Immature natural killer cell (primary cell): ENCODE measurements around the gene ACTL6B. TPM values are rescaled to one million over a fixed set of nuclear protein-coding genes. Genes with fewer than 3 reads are reported as not detected.
A peak's percentile ranks its signal among the peaks of the same experiment; 100 is the strongest.

ENCODE experiments used
- DNase-seq, 3 donors: peaks; one replicate each; pipeline ENCODE4 v3.0.0; 2022; ENCODE audit warnings: mixed read lengths in 1 of 3
- H3K27ac Mint-ChIP-seq, 6 donors: one replicate each; pipeline ENCODE4 v1.8.0; 2020; ENCODE audit warnings: mixed read lengths in 6 of 6, mild to moderate bottlenecking in 5 of 6, inconsistent platforms in 4 of 6, moderate library complexity in 3 of 6
- H3K27me3 Mint-ChIP-seq, 3 donors: one replicate each; pipeline ENCODE4 v1.8.0; 2020 to 2021; ENCODE audit warnings: low read depth in 3 of 3, mild to moderate bottlenecking in 3 of 3, mixed read lengths in 3 of 3, moderate library complexity in 3 of 3, inconsistent platforms in 1 of 3
- H3K36me3 Mint-ChIP-seq, 3 donors: one replicate each; pipeline ENCODE4 v1.8.0; 2020; ENCODE audit warnings: mixed read lengths in 3 of 3, inconsistent platforms in 2 of 3, mild to moderate bottlenecking in 2 of 3
- H3K4me1 Mint-ChIP-seq, 2 donors: one replicate each; pipeline ENCODE4 v1.8.0; 2020; ENCODE audit warnings: inconsistent platforms in 2 of 2, mild to moderate bottlenecking in 2 of 2, mixed read lengths in 2 of 2, moderate library complexity in 1 of 2
- H3K4me3 Mint-ChIP-seq, 5 donors: one replicate each; pipeline ENCODE4 v1.8.0; 2020; ENCODE audit warnings: mild to moderate bottlenecking in 5 of 5, mixed read lengths in 5 of 5, inconsistent platforms in 3 of 5, moderate library complexity in 3 of 5
- H3K9me3 Mint-ChIP-seq, 6 donors: one replicate each; pipeline ENCODE4 v1.8.0; 2020; ENCODE audit warnings: mild to moderate bottlenecking in 6 of 6, mixed read lengths in 6 of 6, inconsistent platforms in 4 of 6, moderate library complexity in 3 of 6
- polyA plus RNA-seq, 3 donors: library from polyadenylated mRNA; unstranded; fragments of 300-500 nt; fragmentation: Illumina TruSeq; gene quantifications; one replicate each; pipeline ENCODE4 v1.2.3, GENCODE V29; 2021

ACTL6B gene
- polyA plus RNA-seq, 3 donors from 2014 or later, result not detected

DNA sequence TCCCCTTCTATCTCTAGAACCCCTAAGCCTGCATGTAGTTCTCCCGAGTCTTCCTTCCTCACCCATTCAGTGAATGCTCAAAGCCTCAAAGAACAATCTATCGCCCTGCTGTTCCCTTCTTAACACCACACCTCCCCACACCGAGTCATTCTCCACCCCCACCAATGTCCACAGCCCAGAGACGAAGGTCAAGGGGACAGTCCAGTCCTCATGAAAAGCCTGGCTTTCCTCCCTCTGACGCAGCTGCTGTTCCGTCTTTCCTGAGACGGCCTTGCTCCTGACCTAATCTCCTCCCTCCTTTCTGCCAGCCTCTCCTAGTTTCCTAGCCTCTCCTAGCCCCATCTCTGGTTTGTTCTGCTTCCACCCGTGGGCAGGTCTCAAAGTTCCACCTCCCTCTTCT lies 34.7 kb downstream of the ACTL6B start:
- peaks cover 3 to 8% (median 4%) of the 10 kb centered on the region in 3 donors for H3K36me3 Mint-ChIP-seq
- no peaks in the 10 kb centered on the region for H3K9me3 Mint-ChIP-seq
- H3K4me3 Mint-ChIP-seq, result no peak overlapping the region
- H3K4me1 Mint-ChIP-seq, result peaks cover 12 to 14% of the 10 kb centered on the region in 2 donors
- DNase-seq, result no peak
- H3K27ac Mint-ChIP-seq, result no peak overlapping the region
- H3K27me3 Mint-ChIP-seq, result peaks cover 0 to 5% (median 0%) of the 10 kb centered on the region in 3 donors

DNA sequence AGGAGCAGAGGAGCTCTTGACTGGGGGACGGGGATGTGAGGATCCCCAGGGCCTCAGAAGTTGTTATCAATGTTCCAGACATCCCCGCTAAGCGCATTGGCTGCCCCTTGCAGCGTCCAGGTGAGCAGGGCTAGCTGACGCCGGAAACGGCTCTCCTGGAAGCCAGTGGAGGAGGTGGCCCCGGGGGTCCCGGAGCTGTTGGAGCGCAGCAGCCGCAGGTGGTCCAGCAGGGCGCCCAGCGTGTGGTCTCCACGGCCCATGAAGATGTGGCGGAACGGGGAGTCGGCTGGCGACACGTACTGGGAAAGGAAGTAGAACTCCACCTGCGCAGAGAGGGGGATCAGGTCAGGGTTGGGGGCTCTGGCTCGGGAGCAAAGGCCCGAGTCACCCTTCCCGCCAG lies 35.4 kb downstream of the ACTL6B start:
- Mint-ChIP-seq H3K4me1 (peaks cover 4 to 6% of the 10 kb centered on the region in 2 donors), H3K27me3 (peaks cover 0 to 5% (median 0%) of the 10 kb centered on the region in 3 donors), H3K4me3 (no peak overlapping the region), H3K27ac (peak overlapping the region in 1 of 6 donors; percentile 75), H3K9me3 (no peaks in the 10 kb centered on the region), H3K36me3 (peaks cover 3 to 8% (median 4%) of the 10 kb centered on the region in 3 donors)
- no peak for DNase-seq

DNA sequence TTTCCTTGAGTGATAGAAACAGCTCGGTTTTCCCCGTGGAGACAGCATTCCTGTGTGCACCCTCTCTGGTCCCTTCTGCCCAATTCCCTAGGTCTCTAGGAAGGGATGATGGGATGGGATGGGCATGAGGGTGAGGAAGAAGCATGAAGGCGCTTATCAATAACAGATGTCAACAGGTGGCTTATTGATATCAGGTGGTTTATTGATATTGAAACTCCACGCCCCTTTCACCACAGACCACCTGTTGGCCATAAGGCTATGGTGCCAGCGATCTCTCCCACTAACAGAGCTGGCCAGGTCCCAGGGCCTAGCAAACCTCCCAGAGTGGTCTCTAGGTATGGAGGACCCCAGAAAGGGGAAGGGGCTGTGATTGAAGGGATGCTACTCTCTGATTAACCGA lies 36.0 kb downstream of the ACTL6B start:
- Mint-ChIP-seq H3K9me3 (no peaks in the 10 kb centered on the region), H3K36me3 (peaks cover 3 to 8% (median 4%) of the 10 kb centered on the region in 3 donors), H3K4me3 (no peak overlapping the region), H3K4me1 (peaks cover 0 to 2% of the 10 kb centered on the region in 2 donors), H3K27me3 (peaks cover 0 to 5% (median 0%) of the 10 kb centered on the region in 3 donors), H3K27ac (no peak overlapping the region)
- DNase-seq, result no peak

DNA sequence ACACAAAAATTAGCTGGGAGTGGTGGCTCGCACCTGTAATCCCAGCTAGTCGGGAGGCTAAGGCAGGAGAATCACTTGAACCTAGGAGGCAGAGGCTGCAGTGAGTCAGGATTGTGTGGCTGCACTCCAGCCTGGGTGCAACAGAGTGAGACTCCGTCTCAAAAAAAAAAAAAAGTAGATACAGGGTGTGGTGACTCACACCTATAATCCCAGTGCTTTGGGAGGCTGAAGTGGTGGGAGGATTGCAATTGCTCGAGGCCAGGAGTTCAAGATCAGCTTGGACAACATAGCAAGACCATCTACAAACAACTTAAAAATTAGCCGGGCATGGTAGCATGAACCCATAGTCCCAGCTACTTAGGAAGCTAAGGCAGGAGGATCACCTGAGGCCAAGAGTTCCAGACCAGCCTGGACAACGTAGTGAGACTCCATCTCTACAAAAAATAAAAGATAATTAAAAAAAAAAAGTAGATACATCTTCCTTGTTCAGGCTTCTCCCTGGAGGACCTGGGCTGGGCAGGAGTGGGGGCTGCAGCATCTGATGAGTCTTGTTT lies 41.9 kb downstream of the ACTL6B start:
- Mint-ChIP-seq H3K27me3 (peaks cover 3 to 10% (median 7%) of the 10 kb centered on the region in 3 donors), H3K9me3 (no peaks in the 10 kb centered on the region), H3K4me1 (peaks cover 24 to 26% of the 10 kb centered on the region in 2 donors), H3K27ac (peak overlapping the region in 1 of 6 donors; percentile 14), H3K36me3 (no peaks in the 10 kb centered on the region), H3K4me3 (peak overlapping the region in 1 of 5 donors; percentile 72)
- no peak for DNase-seq

DNA sequence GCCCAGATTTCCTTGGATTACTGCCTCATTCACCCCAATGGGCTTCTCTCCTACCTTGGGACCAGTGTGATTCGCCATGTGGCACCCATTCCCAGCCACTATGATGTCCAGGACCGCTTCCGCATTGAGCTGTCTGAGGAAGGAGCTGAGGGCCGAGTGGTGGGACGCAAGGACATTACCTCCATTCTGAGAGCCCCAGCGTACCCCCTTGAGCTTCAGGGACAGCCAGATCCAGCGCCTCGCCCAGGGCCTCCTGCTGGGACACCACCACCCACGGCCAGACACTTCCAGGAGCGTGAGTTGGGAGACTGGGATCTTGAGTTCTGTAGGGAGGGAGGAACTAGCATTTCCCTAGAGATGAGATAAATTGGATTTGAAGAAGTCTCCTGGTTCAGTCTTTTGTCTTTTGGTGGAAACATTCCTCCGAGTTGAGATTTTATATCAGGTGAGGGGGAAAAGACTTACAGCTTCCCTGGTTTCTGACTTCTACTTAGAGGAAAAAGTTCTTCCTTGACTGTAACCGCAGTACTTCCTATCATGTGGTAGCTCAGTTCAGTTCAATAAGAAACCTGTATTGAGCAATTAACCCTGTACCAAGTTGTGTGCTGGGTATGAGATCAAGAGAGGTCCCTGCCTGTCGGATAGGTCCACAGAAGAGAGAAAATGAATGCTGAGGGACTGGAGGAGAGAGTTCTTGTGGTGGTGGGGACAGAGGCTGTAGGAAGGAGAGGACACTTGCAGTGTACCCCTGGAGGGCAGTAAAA lies 42.7 kb downstream of the ACTL6B start:
- no peaks in the 10 kb centered on the region for H3K9me3 Mint-ChIP-seq
- no peaks in the 10 kb centered on the region for H3K36me3 Mint-ChIP-seq
- H3K4me3 Mint-ChIP-seq, result peak overlapping the region; percentile 79 to 98 (median 85)
- peaks cover 24 to 26% of the 10 kb centered on the region in 2 donors for H3K4me1 Mint-ChIP-seq
- peak overlapping the region in 5 of 6 donors; percentile 6 to 89 (median 22) for H3K27ac Mint-ChIP-seq
- H3K27me3 Mint-ChIP-seq, result peaks cover 3 to 11% (median 7%) of the 10 kb centered on the region in 3 donors
- DNase-seq, result no peak

DNA sequence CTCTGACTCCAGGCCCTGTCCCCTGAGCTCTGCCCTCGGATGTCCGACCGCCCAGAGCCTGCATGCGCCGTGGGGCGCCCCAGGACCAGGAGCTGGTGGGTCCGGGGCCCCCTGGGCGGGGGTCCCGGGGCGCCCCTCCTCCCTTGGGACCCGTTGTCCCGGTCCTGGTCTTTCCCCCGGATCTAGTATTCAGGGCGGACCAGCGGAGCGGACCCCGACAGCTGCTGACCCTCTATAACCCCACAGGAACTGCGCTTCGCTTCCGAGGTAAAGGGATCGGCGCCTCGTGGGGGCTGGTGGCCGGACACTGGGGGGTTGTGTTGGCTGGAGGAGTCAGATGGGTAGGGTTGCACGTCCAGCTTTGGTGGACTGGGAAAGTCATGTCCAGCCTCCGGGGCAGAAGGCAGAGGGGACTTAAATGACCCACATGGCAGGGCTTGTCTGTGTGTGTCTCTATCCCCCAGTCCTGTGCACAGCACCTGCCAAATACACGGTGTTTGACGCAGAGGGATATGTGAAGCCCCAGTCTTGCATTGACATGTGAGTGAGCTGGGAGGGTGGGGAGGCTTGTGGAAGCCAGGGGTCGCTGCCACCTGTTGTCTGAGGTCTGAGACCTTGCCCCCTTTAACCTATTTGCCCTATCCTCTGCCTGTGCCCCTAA lies 43.4 kb downstream of the ACTL6B start:
- DNase-seq, result no peak
- Mint-ChIP-seq H3K4me1 (peaks cover 24 to 26% of the 10 kb centered on the region in 2 donors), H3K4me3 (peak overlapping the region; percentile 79 to 100 (median 85)), H3K27ac (peak overlapping the region; percentile 32 to 97 (median 70)), H3K36me3 (no peaks in the 10 kb centered on the region), H3K9me3 (no peaks in the 10 kb centered on the region), H3K27me3 (peaks cover 3 to 11% (median 7%) of the 10 kb centered on the region in 3 donors)

DNA sequence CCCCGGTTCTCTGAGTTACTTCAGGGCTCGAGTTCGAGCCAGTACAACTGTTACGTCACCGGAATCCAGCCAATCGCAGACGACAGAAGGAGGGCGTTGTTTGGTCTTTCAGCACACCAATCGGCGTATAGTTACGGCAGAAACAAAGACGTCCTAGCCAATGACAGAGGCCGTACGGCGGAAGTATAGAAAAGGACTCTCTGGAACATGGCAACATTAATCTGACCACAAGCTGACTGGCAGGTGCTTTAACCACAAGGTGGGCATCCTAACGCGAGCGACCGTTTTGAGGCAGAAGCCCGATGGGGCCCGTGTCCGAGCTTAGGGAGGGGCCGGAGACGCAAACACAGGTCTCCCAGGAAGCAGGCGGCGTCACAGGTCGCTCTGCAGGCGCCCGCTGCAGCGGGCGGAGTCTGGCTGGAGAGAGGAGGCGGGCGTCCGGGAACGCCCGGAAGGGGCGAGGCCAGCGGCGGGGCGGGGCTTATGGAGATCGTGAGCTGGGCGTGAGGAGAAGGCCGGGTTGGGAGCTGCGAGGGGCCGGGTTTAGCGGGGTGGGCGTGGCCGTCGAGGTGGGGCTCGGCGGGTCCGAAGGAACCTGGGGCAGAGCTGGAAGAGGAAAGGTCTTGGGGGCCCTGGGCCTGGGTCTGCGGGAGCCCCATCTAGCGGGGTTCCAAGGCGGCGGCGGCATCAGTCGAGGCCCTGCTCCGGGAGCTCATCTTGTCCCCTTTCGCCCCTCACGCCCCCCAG lies 44.1 kb downstream of the ACTL6B start, which contains the start of gene MOSPD3:
Gene MOSPD3 (plus strand): TSS at position 558 of the 747 bp plus-strand sequence. CDS start 252 bp downstream, outside the sequence.
- Mint-ChIP-seq H3K27me3 (peaks cover 3 to 11% (median 7%) of the 10 kb centered on the region in 3 donors), H3K27ac (peak within 1 kb of the TSS; percentile 97 to 100 (median 99)), H3K4me1 (peaks cover 24 to 26% of the 10 kb centered on the region in 2 donors), H3K4me3 (peak within 1 kb of the TSS; percentile 98 to 100 (median 99)), H3K36me3 (no peaks in the 10 kb centered on the region), H3K9me3 (no peaks in the 10 kb centered on the region)
- peak; percentile 99 for DNase-seq

DNA sequence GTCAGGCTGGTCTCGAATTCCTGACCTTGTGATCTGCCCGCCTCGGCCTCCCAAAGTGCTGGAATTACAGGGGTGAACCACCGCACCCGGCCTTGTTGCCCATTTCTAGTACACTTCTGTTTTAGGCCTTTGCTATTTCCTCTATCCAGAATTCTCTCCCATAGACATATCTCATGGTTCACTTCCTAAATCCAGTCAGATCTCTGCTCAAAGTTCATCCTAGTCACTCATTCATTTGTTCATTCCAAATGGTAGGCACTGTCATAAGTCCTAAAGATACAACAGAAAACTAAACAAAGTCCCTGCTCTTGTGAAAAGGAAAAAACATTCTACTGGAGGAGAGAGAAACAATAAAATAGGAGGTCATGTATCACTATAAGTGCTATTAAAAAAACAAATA lies 46.3 kb downstream of the ACTL6B start:
- H3K27ac Mint-ChIP-seq, result peak overlapping the region in 2 of 6 donors; percentile 13 to 63
- H3K4me3 Mint-ChIP-seq, result peak overlapping the region in 4 of 5 donors; percentile 6 to 100 (median 74)
- peaks cover 3 to 11% (median 7%) of the 10 kb centered on the region in 3 donors for H3K27me3 Mint-ChIP-seq
- no peak for DNase-seq
- H3K9me3 Mint-ChIP-seq, result no peaks in the 10 kb centered on the region
- peaks cover 32 to 34% of the 10 kb centered on the region in 2 donors for H3K4me1 Mint-ChIP-seq
- no peaks in the 10 kb centered on the region for H3K36me3 Mint-ChIP-seq

DNA sequence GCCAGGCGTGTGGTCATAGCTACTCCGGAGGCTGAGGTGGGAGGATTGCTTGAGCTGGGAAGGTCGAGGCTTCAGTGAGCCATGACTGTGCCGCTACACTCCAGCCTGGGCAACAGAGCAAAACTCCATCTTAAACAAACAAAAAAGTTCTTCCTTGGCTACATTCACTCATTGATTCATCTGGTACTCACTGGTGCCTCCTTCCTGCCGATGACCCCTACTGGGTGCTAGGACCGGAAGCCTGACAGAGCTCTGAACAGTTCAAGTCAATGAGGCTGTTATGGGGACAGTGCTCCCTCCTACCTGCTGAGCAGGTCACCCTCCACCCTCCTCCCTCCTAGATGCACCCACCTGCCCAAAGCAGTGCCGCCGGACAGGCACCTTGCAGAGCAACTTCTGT lies 49.1 kb downstream of the ACTL6B start:
- Mint-ChIP-seq H3K9me3 (no peaks in the 10 kb centered on the region), H3K27me3 (peaks cover 3 to 11% (median 3%) of the 10 kb centered on the region in 3 donors), H3K4me3 (peak overlapping the region in 2 of 5 donors; percentile 36 to 47), H3K27ac (peak overlapping the region in 1 of 6 donors; percentile 40), H3K36me3 (no peaks in the 10 kb centered on the region), H3K4me1 (peaks cover 22 to 31% of the 10 kb centered on the region in 2 donors)
- DNase-seq, result no peak

DNA sequence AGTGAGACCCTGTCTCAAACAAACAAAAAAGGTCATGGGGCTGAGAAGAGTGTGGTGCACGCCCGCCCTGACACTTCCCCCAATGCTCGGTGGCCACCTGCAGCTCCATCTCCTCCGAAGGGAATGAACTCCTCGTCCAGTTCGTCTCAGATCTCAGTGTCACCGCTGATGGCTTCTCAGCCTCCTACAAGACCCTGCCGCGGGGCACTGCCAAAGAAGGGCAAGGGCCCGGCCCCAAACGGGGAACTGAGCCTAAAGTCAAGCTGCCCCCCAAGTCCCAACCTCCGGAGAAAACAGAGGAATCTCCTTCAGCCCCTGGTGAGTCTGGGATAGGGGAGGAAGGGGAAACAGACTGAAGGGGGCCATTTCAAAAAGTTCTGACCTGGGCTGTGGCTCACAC lies 49.9 kb downstream of the ACTL6B start:
- Mint-ChIP-seq H3K27me3 (peaks cover 0 to 8% (median 0%) of the 10 kb centered on the region in 3 donors), H3K36me3 (no peaks in the 10 kb centered on the region), H3K4me3 (peak overlapping the region in 3 of 5 donors; percentile 68 to 90 (median 80)), H3K27ac (no peak overlapping the region), H3K9me3 (no peaks in the 10 kb centered on the region), H3K4me1 (peaks cover 17 to 25% of the 10 kb centered on the region in 2 donors)
- no peak for DNase-seq

DNA sequence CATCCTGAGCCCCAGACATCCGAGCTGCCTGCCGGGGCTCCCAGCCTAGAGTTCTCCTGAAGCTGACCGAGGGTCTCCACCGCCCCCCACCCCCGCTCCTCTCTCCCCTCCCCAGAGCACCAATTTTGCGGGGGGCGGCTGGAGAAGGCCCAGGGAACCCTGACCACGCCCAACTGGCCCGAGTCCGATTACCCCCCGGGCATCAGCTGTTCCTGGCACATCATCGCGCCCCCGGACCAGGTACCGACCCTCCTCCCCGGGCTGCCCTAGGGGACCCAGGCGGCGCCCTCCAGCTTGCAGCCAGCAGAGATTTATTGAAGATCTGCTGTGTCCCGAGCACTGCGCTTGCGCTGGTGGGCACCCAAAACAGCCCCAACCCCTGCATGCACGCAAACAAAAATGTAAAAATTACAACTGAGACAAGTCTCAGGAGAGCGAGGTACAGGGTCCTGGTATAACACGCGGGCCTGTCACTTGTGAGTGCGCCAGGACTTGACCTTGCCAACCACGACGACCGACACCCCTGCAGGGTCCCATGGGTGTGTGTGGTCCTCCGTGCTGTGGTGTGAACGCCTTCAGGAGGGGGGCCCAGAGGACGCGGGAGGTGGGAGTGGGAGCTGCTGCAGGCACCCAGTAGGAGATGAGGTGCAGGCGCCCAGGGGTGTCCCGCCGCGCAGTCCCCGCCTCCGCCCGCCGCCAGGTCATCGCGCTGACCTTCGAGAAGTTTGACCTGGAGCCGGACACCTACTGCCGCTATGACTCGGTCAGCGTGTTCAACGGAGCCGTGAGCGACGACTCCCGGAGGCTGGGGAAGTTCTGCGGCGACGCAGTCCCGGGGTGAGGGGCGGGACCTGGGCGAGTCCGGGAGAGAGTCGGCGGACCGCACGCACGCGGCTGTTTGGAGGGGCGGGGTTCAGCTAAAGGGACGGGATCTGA lies 51.0 kb downstream of the ACTL6B start:
- peaks cover 17 to 23% of the 10 kb centered on the region in 2 donors for H3K4me1 Mint-ChIP-seq
- no peaks in the 10 kb centered on the region for H3K9me3 Mint-ChIP-seq
- H3K27me3 Mint-ChIP-seq, result peaks cover 0 to 8% (median 0%) of the 10 kb centered on the region in 3 donors
- H3K36me3 Mint-ChIP-seq, result no peaks in the 10 kb centered on the region
- H3K4me3 Mint-ChIP-seq, result peak overlapping the region; percentile 80 to 91 (median 90)
- peak; percentile 26 to 32 (median 28) for DNase-seq
- peak overlapping the region in 5 of 6 donors; percentile 39 to 87 (median 82) for H3K27ac Mint-ChIP-seq
